Fibroblast of the aortic adventitia (primary cell): ENCODE data around the gene IL34. TPM values are rescaled to one million over a fixed set of nuclear protein-coding genes. Genes with fewer than 3 reads are reported as not detected.

Source experiments
- DNase-seq: peaks from one replicate; pipeline ENCODE4 v3.0.0-alpha.2; 2010; ENCODE audit warnings: low read depth
- H3K4me3 ChIP-seq: 2 replicates; pipeline ENCODE4 v1.5.1; 2011; ENCODE audit warnings: low read depth, mild to moderate bottlenecking, control low read depth, low read length, moderate library complexity
- CTCF ChIP-seq: IDR thresholded peaks from 2 replicates; pipeline ENCODE4 v1.5.1; 2011; ENCODE audit warnings: mild to moderate bottlenecking, low read length, control low read depth, inconsistent platforms; ENCODE audit not compliant: insufficient read depth
- total RNA-seq: library from RNA; depleted of rRNA; stranded (reverse); fragments of >200 nt; gene quantifications from 2 replicates; pipeline ENCODE4 v1.2.3, GENCODE V29; 2012; ENCODE audit warnings: low replicate concordance

IL34 gene
- total RNA-seq, 1 donor = 10.9 TPM

DNA sequence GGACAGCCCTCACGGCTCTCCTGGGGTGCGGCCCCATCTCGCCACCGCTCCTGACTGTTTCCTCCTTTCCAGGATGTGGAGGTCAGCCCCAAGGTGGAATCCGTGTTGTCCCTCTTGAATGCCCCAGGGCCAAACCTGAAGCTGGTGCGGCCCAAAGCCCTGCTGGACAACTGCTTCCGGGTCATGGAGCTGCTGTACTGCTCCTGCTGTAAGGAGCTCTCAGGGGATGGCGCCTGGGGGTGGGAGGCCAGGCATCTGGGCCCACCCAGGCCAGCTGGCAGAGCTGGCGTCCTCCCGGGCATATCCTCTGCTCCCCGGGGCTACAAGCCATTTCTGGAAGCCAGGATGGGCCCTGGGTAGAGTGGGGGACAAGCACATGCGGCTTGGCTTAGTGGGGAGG, 13.2 kb downstream of the IL34 start:
- no peak for TF ChIP-seq CTCF
- no peak for DNase-seq
- H3K4me3 ChIP-seq = no peak overlapping the region

DNA sequence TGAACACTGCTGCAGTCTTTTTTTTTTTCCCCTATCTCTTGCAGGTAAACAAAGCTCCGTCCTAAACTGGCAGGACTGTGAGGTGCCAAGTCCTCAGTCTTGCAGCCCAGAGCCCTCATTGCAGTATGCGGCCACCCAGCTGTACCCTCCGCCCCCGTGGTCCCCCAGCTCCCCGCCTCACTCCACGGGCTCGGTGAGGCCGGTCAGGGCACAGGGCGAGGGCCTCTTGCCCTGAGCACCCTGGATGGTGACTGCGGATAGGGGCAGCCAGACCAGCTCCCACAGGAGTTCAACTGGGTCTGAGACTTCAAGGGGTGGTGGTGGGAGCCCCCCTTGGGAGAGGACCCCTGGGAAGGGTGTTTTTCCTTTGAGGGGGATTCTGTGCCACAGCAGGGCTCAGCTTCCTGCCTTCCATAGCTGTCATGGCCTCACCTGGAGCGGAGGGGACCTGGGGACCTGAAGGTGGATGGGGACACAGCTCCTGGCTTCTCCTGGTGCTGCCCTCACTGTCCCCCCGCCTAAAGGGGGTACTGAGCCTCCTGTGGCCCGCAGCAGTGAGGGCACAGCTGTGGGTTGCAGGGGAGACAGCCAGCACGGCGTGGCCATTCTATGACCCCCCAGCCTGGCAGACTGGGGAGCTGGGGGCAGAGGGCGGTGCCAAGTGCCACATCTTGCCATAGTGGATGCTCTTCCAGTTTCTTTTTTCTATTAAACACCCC, 13.8 kb downstream of the IL34 start:
- no peak for TF ChIP-seq CTCF
- DNase-seq = no peak

GRCh38 chr16:70660672-70661350, 14.5 kb downstream of the IL34 start:
- DNase-seq = no peak
- no peak overlapping the region for H3K4me3 ChIP-seq

More for the DNA sequence above, 13.8 kb downstream of the IL34 start:
- no peak overlapping the region for H3K4me3 ChIP-seq

GRCh38 chr16:70661534-70661917, 15.2 kb downstream of the IL34 start:
- DNase-seq = no peak
- TF ChIP-seq CTCF = no peak
- H3K4me3 ChIP-seq = no peak overlapping the region

More at GRCh38 chr16:70660672-70661350, 14.5 kb downstream of the IL34 start:
- TF ChIP-seq CTCF = no peak

DNA sequence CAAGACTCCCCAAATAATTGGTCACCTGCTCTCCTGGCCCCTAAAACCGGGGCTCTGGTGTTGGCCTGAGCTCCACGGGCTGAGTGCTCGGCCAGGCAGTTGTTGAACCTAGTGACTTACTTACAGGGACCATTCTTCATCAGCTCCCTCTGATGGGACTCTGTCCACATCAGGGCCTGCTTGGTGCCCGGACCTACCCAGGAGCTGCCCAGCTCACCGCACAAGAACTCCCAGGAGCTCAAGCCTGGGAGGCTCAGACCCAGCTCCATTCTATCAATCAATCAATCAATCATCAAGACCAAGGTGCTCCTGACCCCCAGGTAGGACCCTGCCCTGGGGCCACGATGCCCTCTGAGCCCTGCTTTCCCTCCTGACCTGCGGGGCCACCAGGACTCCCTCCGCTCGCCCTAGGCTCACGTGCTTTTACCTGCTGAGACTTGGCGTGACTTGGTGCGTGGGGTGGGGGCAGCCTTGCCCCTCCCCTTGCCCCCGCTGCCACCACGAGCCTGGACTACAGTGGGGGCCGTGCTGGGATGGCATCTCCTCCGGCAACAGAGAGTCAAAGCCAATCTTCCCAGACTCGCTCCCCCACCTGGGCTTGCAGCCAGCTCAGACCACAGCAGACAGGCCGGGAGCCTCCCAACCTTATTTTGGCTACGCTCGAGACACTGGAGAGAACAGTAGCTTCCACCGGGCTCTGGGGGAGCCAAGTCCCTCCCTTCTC, 15.7 kb downstream of the IL34 start:
- H3K4me3 ChIP-seq = no peak overlapping the region
- TF ChIP-seq CTCF = no peak
- DNase-seq = peak; percentile 19

DNA sequence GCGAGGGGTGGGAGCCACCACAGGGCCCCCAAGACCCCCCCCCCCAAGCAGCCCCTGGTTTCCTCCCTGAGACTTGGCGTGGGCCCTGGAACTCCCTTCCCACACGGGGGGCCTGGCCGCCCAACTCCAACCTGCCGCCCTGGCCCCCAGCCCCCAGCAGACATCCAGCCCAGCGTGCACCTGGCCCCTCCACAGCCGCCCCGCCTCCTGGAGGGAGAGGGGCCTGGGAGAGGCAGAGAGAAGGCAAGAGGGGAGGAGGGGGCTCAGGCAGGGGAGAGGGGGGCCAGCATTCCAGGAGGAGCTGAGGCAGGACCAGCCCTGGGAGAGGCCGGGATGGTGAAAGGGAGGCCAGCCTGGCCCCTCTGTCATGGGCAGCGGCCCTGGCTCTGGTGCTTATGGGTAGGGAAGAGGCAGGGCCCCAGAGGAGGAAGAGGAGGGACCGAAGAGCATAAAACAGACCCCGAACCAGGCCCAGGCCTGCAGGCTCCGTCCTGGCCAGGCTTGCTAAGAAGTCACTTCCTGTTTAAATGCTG, 16.7 kb downstream of the IL34 start:
- no peak overlapping the region for H3K4me3 ChIP-seq
- no peak for DNase-seq
- TF ChIP-seq CTCF = no peak
